GDM1 (cell line): ENCODE data around the gene SERPING1.
A peak's percentile ranks its signal among the peaks of the same experiment; 100 is the strongest.

Source experiments
- DNase-seq: peaks from one replicate; lab custom pipeline; 2025; lab: John Stamatoyannopoulos, UW

SERPING1 gene

DNA sequence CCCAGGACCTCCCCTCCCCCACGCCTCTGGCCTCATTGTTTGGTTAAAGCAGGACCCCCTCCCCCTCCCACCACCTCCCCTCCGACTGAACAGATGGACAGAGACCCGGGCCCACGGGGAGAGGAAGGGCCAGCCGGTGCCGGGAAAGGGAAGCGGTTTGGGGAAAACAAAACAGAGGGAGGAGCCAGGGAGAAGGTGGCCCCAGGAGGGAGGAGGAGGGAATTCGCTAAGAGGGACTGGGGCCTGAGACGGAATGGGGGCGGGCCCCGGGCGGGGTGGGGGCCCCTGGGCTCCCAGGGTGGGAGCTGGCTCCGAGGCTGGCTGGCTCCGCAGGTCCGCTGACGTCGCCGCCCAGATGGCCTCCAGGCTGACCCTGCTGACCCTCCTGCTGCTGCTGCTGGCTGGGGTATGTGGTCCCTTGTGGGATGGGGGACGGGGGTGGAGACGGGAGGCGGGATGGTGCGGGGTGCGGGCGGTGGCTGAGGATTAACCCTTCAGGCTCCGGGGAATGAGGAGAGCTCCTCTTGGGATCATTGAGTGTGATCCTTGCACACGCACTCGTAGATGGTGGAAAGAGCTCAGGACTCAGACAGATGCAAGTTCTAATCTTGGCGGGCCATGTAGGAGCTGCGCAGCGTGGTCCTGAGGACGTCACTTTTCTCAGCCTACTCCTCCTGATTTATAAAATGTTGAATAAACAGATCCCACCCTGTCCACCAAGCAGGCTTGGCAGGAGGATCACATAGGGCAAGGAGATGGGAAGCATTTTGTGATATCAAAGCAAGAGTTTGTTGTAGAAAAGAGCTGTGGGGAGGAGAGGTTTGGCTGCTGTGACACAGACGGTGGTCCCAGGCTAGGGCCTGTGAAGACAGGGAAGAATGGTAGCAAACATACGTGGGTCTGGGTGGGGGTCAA lies 688 bp downstream of the SERPING1 start:
- peak; percentile 33 for DNase-seq

DNA sequence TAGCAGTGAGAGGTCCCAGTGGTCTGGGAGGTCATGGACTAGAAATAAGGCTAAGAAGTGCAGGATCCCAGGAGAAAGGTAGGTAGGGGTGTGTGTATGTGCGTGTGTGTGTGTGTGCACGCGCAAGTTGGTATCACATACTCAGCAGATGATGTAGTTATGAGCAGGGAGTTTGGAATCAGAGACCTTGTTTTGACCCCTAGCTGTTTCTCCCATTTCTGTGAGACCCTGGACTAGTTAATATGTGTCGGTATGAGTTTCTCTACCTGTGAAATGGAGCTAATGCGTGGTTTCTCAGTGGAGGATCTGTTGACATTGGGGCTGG lies 1.3 kb downstream of the SERPING1 start:
- DNase-seq = no peak

DNA sequence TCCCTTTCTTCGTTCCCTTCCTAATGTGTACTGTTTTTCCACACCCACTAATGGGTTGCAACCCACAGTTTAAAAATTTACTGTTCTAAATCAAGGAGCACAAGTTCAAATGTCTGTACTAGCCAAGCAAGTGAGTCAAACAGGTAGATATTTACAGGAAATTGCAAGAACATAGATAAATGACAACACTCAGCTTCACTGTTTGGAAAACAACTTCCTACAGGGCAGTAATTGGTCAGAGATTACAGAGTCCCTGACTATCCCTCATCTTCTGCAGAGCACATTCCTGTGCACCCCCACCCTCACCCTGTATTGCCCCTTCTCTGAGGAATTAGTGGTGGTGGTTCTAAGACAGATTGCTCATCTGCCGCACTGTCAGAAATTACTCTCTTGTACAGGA lies 1.9 kb downstream of the SERPING1 start:
- no peak for DNase-seq

GRCh38 chr11:57601297-57601696 lies 3.8 kb downstream of the SERPING1 start:
- DNase-seq = no peak

DNA sequence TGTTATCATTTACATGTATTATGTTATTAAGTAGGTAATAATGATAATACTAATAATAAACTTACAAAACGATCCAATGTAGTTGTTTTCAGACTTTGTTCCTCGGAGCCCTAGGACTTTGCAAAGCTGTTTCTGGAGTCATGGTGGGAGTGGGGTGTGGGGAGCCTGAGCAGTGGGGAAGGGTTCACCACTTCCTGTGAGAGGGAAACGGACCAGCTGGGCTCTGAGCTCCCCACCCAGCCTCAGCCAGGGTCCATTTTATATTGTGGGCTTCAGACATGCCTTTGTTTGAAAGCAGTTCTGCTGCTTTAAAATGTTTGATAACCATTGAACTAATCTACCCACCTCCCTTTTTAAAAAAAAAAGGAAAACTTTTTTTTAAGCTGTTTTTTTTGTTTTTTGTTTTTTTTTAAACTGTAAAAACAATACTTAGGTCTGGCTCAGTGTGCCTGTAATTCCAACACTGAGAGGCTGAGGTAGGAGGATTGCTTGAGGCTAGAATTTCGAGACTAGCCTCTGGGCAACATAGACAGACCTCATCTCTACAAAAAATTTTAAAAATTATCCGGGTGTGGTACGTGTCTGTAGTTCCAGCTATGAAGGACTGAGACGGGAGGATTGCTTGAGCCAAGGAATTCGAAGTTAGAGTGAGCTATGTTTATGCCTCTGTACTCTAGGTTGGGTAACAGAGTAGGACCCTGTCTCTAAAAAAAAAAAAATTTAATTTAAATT lies 7.0 kb downstream of the SERPING1 start:
- peak; percentile 61 for DNase-seq

DNA sequence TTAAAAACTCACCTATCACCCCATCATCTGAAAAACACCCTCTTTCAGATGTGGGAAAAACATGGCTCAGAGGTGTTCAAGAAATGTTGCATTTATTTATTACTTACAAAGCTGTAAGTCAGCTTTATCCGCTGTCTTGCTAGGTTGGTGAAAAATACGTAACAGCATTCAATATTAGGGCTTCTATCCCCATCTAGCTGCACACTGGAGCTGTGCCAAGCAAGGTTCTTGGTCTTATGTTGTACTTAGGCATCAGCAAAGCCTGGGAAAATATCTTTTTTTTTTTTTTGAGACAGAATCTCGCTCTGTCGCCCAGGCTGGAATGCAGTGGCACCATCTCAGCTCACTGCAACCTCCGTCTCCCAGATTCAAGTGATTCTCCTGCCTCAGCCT lies 7.5 kb downstream of the SERPING1 start:
- DNase-seq = no peak

GRCh38 chr11:57610170-57610569 lies 12.7 kb downstream of the SERPING1 start:
- no peak for DNase-seq

GRCh38 chr11:57614234-57614772 lies 16.8 kb downstream of the SERPING1 start:
- DNase-seq = no peak

- no peak for DNase-seq
Measured at GRCh38 chr11:57615308-57615707, 17.8 kb downstream of the SERPING1 start.

GRCh38 chr11:57616595-57616994 lies 19.1 kb downstream of the SERPING1 start:
- no peak for DNase-seq

DNA sequence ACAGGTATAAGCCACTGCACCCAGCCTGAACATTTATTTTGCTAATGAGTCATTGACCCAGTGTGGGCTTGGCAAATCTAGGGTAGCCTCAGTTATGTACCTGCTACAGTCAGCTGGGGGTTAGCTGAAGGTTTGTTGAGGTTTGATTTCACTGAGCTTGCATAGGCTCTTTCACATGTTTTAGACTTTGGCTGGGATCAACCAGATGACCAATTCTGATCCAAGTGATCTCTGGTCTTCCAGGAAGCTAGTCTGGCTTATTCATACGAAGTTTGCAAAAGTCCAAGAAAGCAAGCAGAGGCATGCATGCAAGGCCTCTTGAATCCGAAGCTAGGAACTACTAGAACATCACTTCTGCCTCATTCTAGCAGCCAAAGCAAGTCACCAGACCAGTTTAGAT lies 21.0 kb downstream of the SERPING1 start:
- DNase-seq = no peak

GRCh38 chr11:57619331-57619730 lies 21.8 kb downstream of the SERPING1 start:
- DNase-seq = no peak

DNA sequence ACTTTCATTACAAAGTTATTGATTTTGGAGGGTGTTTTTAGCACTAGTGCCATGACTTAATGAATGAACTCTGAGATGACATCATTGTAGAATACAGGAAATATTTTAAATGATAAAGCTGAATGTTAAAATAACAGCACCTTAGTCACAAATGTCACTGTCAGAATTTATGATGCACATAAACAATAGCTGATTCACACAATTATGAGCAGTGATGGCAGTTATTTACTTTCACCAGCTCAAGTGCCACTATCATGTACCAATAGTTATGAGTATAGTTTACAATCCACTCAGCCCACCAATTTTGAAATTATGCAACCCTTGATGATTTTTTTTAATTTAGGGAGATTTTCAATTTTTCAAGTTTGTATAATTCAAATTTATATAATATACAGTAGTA lies 23.0 kb downstream of the SERPING1 start:
- DNase-seq = no peak

GRCh38 chr11:57622263-57622662 lies 24.8 kb downstream of the SERPING1 start:
- no peak for DNase-seq

DNA sequence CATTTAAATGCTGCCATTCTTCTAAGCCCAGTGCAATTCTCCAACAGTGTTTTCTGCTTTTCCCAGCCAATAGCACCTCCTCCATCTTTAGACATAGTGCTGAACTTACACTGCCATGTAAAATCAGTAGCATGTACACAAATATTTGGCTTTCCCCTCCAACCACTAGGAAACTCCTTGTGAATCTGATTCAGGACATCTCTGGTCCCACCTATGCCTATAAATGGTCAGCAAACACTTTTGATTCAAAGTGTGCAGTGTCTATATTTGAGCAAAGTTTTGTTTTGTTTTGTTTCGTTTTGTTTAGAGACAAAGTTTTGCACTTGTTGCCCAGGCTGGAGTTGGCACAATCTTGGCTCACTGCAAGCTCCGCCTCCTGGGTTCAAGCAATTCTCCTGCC lies 27.4 kb downstream of the SERPING1 start:
- no peak for DNase-seq

DNA sequence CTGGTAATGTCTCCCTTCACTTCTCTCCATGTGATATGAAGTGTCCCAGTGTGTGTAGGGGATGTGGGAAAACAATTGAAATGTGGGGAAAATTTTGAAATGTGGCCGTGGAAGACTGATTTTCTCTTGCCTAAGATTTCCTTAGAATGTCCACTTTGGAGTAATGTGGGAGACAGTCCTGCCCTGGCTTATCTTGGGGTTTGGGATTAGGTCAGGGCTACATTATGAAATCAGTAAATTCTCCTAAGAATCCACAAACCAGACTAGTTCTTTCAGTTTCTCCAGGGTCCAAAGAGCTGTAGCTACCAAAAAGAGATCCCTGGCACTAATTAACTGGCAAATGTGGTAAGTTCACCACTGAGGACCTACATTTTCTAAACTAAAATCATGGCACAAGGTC lies 29.4 kb downstream of the SERPING1 start:
- DNase-seq = no peak

DNA sequence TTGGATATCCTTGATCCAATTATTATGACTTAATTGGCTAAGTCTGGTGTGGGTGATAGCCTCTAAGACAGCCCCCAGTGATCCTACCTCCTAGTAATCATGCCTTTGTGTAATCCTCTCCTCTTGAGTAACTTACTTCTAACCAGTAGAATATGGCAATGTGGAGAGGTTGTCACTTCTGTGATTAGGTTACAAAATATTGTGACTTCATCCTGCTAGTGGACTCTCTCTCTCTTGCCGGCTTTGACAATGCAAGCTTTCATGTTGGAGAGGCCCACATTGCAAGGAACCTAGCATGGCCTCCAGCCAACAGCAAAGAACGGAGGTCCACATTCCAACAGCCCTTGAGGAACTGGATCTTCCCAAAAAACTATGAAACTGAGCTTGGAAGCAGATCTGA lies 32.7 kb downstream of the SERPING1 start:
- no peak for DNase-seq

- no peak for DNase-seq
Measured at GRCh38 chr11:57632116-57632515, 34.6 kb downstream of the SERPING1 start.

DNA sequence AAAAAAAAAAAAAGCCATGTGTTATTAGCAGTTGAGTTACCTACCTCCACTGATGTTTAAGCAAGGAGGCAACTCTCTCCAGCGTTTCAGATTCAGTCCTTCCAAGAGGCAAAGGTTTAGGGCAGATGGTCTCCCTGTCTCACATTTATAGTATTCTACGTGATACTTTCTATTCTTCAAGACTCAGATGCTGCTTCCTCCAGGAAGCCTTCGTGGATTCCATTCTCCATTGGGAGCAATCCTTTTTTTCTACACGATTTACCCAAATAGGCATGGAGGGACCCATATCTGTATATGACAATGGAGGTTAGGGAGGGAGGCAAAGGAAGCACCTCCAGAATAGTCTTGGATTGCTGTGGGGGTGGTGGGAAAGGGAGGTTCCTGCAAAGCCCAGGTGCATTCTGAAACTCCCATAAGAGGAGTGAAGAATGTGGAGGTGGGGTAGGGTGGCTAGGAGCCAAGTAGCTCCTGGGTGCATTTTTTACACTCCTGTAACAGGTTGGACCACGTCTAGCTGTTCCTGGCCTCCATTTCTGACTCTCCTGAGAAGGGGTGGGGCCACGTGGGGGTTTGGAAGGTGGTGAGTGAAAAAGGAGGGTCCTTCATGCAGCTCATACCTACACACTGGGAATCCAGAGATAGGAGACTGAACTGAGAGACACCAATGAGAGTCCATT lies 36.0 kb downstream of the SERPING1 start:
- DNase-seq = no peak

DNA sequence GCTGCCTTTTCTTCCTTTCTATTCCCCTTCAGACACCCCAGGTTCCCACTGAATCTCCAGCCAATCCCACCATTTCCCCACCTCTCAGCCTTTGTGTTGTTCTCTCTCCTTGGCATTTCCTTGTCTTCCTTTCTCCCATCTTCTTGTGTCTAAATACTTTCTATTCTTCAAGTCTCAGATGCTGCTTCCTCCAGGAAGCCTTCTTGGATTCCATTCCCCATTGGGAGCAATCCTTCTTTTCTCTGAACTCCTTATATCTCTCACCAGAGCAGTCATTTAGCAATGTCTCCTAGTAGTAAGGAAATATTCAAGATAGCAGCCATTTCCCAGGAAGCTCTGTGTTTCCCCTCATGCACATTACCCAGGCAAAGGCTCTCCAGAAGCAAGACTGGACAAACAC lies 36.8 kb downstream of the SERPING1 start:
- DNase-seq = no peak

GRCh38 chr11:57635246-57635645 lies 37.8 kb downstream of the SERPING1 start:
- no peak for DNase-seq

GRCh38 chr11:57637626-57638004 lies 40.1 kb downstream of the SERPING1 start:
- DNase-seq = no peak
